LNCAP (cell line): ENCODE data around the gene CCDC106.

Source experiments
- TF ChIP-seq, protein P1 (sequence below): fragments of 450-650 bp; IDR thresholded peaks from 2 replicates; pipeline ENCODE4 v1.5.1; 2017; ENCODE audit warnings: mild to moderate bottlenecking

The CCDC106 gene

DNA sequence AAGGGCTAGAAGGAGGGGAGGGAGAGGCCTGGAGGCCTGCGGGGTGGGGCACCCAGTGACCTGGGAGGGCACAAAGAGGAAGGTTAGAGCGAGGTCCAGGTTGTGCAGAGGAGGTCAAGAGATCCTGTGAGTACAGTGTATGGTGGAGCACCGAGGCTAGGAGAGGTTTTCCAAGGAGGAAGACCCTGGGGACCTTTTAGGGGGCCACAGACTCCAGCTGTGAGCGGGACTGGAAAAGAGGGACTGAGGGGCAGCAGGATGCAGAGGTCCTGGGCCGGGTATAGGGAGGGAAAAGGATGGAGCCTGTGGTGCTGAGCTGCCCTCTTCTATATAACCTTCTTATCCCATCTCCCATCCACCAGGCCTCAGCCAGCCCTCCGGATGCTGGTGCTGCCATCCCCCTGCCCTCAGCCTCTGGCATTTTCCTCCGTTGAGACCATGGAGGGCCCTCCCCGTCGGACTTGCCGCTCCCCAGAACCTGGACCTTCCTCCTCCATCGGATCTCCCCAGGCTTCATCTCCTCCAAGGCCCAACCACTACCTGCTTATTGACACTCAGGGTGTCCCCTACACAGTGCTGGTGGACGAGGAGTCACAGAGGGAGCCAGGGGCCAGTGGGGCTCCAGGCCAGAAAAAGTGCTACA lies 3.7 kb upstream of the CCDC106 start:
- TF ChIP-seq, protein P1, sequence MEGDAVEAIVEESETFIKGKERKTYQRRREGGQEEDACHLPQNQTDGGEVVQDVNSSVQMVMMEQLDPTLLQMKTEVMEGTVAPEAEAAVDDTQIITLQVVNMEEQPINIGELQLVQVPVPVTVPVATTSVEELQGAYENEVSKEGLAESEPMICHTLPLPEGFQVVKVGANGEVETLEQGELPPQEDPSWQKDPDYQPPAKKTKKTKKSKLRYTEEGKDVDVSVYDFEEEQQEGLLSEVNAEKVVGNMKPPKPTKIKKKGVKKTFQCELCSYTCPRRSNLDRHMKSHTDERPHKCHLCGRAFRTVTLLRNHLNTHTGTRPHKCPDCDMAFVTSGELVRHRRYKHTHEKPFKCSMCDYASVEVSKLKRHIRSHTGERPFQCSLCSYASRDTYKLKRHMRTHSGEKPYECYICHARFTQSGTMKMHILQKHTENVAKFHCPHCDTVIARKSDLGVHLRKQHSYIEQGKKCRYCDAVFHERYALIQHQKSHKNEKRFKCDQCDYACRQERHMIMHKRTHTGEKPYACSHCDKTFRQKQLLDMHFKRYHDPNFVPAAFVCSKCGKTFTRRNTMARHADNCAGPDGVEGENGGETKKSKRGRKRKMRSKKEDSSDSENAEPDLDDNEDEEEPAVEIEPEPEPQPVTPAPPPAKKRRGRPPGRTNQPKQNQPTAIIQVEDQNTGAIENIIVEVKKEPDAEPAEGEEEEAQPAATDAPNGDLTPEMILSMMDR: no peak

DNA sequence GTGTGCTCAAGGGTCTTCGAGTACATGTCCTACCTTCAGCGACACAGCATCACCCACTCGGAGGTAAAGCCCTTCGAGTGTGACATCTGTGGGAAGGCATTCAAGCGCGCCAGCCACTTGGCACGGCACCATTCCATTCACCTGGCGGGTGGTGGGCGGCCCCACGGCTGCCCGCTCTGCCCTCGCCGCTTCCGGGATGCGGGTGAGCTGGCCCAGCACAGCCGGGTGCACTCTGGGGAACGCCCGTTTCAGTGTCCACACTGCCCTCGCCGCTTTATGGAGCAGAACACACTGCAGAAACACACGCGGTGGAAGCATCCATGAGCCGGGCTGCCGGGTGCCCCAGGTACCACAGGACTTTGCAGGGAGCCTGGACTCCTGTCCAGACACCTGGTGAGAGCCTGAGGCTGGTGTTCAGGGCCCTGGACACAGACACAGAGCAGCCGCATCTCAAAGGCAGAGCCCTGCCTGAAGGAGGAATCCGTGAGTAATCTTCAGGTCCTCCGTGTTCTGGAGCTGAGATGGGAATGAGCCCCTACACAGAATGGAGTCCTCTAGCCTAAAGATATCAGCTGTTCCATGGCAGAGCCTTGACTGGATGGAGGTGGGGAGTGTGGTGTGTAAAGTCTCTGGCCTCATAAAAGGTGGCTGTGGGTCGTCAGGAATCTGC lies 3.0 kb upstream of the CCDC106 start:
- TF ChIP-seq, protein P1: no peak

DNA sequence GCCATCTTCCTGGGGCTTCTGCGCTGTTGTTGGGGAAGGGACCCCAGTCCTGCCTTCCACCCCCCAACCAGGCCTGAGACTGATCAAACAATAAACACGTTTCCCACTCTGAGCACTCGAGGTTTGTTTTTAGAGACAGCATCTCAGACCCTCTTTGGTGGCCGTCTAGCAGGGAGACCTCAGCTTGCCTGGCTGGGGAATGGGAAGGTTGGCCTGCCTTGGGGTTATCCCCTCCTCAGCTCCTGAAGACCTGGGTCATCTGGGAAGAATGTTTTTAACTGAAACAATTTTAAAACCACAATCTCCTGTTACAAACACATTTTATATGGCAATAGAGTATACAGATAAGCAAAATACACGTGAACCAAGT lies 2.5 kb upstream of the CCDC106 start:
- TF ChIP-seq, protein P1: no peak

DNA sequence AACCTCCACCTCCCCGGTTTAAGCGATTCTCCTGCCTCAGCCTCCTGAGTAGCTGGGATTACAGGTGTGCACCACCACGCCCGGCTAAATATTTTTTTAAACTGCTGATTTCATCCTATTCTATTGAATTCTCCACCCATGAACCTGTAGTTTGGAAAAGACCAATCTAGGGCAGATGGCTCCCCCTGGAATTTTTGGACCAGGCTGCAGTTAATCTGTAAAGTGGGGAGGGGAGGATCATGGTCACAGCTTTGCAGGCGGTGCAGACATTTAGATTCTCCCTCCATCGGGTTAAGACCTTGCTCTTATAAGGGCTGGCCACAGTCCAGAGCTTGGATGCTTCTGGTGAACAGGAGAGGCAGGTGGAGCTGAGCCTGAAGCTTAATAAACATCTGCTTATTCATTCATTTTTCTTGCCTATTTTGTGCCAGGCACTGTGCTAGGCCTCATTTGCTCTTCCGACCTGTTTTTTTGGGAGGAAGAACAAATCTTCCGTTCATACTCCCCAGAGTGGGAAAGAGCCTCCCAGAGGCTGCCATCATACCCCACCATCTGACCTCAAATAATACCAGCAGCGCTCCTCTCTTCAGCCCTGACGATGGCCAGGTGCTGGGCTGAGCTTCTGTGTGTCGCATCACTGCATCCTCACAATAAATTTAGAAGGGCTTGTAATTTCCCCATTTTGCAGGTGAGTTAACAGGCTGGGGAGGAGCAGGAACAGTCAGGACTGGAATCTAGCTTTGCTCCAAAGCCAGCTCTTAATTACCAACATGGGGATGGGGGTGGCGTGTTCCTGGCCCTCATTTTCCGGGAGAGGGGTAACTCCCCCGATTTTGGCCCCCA lies 902 bp upstream of the CCDC106 start:
- TF ChIP-seq, protein P1: no peak

DNA sequence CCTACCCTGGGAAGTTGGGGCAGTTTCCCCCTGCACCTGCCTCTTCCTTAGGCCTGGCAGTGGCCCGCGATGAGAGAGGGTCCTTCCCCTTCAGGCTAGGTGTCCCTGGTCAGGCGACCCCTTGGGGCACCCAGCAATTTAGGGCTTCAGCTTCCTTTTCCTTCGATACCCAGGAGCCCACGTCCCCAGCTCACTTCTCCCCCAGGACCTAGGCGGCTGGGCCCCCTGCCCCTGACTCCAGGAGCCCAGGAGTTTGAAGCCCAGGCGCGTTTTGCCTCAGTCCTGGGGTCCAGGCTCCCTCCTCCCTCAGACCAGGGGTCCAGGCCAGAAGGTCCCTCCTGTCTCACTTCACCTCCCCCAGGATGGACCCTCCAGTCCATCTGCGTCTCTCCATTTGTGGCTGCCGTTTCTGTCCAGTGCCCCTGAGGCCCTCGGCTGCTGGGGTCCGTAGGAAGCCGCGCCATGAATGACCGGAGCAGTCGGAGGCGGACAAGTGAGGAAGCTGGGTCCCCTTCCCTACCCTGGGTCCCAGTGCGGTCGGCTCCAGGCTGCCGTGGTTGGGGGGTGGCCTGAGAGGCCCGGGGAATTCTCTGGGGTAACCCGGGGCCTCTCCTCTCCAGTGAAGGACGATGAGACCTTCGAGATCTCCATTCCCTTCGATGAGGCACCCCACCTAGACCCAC lies 714 bp downstream of the CCDC106 start:
- TF ChIP-seq, protein P1: no peak

DNA sequence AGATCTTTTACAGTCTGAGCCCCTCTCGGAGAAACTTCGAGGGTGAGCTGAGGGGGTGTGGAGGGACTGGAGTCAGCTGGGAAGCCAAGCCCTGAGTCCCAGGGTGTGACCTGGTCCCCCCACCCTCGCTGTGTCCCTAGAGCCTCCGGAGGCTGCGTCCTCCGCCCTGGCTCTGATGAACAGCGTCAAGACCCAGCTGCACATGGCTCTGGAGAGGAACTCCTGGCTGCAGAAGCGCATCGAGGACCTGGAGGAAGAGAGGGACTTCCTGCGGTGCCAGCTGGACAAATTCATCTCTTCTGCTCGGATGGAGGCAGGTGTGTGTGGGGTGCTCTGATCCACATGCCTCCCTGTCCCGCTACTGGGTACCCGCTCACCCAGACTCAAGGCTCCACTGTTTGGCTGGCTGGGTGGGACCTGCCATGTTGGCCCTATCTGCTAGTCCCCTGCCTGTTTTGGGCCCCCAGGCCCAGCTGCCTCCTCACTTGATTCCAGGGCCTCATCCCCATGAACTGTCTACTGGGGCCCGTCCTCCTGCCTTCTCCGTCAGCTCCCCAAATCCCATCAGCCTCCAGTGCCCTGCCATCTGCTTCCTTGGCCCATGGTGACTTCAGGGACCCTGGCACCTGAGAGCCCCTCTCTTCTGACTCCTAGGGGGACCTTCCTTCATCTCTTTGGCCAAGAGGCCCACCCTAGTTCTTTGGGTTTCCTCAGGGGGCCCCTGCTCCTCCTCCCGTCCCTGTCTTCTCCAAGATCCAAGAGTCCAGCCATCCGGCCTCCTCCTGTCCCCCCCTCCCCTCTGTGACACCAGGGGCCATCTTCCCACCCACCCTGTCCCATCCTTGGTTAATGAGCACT lies 1.5 kb downstream of the CCDC106 start:
- TF ChIP-seq, protein P1: no peak
